CD4-positive, alpha-beta T cell treated with Interleukin-2 at 100 ng/mL for 4 hours (primary cell): ENCODE data around the gene WDR18.
"Not testable (repeated sequence)": the region's sequence is repeated elsewhere in the genome, so short reads cannot be mapped to it uniquely, and the experiment has no call there.

Experiments used
- DNase-seq: peaks from one replicate; pipeline ENCODE4 v3.0.0-alpha.2; 2020; ENCODE audit warnings: low spot score

Gene WDR18

GRCh38 chr19:1019980-1020867 is 36.1 kb downstream of the WDR18 start:
- DNase-seq: no peak

GRCh38 chr19:1020868-1021425 is 36.8 kb downstream of the WDR18 start, which contains the start of gene TMEM259:
TMEM259 (minus strand) TSS chr19:1021123; CDS start chr19:1020996, 127 bp downstream.
- peak; percentile 98 for DNase-seq

- DNase-seq: not testable (repeated sequence)
These were observed 39.7 kb downstream of the WDR18 start for GRCh38 chr19:1023883-1024188.

- DNase-seq: not testable (repeated sequence)
These were observed 40.9 kb downstream of the WDR18 start for GRCh38 chr19:1025080-1025479.

GRCh38 chr19:1025960-1026782 is 42.0 kb downstream of the WDR18 start, which contains the start of gene CNN2:
CNN2 (plus strand) TSS chr19:1026608; CDS start chr19:1026662, 54 bp downstream.
- DNase-seq: peak; percentile 58

GRCh38 chr19:1026783-1027649 is 42.9 kb downstream of the WDR18 start:
- peak; percentile 29 for DNase-seq

GRCh38 chr19:1027650-1028061 is 43.5 kb downstream of the WDR18 start:
- no peak for DNase-seq

- DNase-seq: peak; percentile 60
These were observed 44.1 kb downstream of the WDR18 start for GRCh38 chr19:1028062-1028926.

- no peak for DNase-seq
These were observed 48.2 kb downstream of the WDR18 start for GRCh38 chr19:1032264-1032867.

GRCh38 chr19:1035998-1036621 is 52.0 kb downstream of the WDR18 start:
- no peak for DNase-seq

GRCh38 chr19:1037621-1038064 is 53.5 kb downstream of the WDR18 start:
- no peak for DNase-seq

- DNase-seq: no peak
These were observed 55.0 kb downstream of the WDR18 start for GRCh38 chr19:1038978-1039645.

GRCh38 chr19:1039646-1040475 is 55.7 kb downstream of the WDR18 start, which contains the start of gene ABCA7:
ABCA7 (plus strand) TSS chr19:1040107; CDS start chr19:1041362, 1,255 bp downstream.
- DNase-seq: peak; percentile 100

GRCh38 chr19:1040476-1041271 is 56.5 kb downstream of the WDR18 start:
- peak; percentile 96 for DNase-seq

GRCh38 chr19:1041272-1041834 is 57.2 kb downstream of the WDR18 start:
- DNase-seq: no peak

- no peak for DNase-seq
These were observed 57.9 kb downstream of the WDR18 start for GRCh38 chr19:1041835-1042685.
